IPS DF 6.9 (cell line): ENCODE data around the gene ZNF683.

ENCODE experiments used
- DNase-seq: peaks from one replicate; pipeline ENCODE4 v3.0.0-alpha.2; 2013; ENCODE audit warnings: low read depth, low spot score
- H3K27ac ChIP-seq: one replicate; pipeline ENCODE4 v1.5.1; 2013; ENCODE audit warnings: low read length, control low read depth
- H3K27me3 ChIP-seq: 2 replicates; pipeline ENCODE4 v1.6.1; 2013; ENCODE audit warnings: mild to moderate bottlenecking, low read length; ENCODE audit not compliant: control insufficient read depth, insufficient read depth
- H3K36me3 ChIP-seq: 2 replicates; pipeline ENCODE4 v1.6.1; 2013; ENCODE audit warnings: low read length; ENCODE audit not compliant: control insufficient read depth, insufficient read depth
- H3K4me1 ChIP-seq: 2 replicates; pipeline ENCODE4 v1.6.1; 2013; ENCODE audit warnings: low read length; ENCODE audit not compliant: control insufficient read depth, insufficient read depth
- H3K4me3 ChIP-seq: 2 replicates; pipeline ENCODE4 v1.5.1; 2013; ENCODE audit warnings: mild to moderate bottlenecking, low read length
- H3K9me3 ChIP-seq: 2 replicates; pipeline ENCODE4 v1.6.1; 2013; ENCODE audit warnings: low read length, inconsistent platforms; ENCODE audit not compliant: control insufficient read depth, insufficient read depth
- WGBS: extraction: QIAGEN DNeasy Blood & Tissue Kit; methylation state at CpG from one replicate; pipeline ENCODE4 v1.1.7; 2013; ENCODE audit warnings: mixed read lengths, missing lambda C conversion rate; ENCODE audit not compliant: insufficient read length, insufficient coverage; 5-methylcytosine and 5-hydroxymethylcytosine counted together

Gene ZNF683

DNA sequence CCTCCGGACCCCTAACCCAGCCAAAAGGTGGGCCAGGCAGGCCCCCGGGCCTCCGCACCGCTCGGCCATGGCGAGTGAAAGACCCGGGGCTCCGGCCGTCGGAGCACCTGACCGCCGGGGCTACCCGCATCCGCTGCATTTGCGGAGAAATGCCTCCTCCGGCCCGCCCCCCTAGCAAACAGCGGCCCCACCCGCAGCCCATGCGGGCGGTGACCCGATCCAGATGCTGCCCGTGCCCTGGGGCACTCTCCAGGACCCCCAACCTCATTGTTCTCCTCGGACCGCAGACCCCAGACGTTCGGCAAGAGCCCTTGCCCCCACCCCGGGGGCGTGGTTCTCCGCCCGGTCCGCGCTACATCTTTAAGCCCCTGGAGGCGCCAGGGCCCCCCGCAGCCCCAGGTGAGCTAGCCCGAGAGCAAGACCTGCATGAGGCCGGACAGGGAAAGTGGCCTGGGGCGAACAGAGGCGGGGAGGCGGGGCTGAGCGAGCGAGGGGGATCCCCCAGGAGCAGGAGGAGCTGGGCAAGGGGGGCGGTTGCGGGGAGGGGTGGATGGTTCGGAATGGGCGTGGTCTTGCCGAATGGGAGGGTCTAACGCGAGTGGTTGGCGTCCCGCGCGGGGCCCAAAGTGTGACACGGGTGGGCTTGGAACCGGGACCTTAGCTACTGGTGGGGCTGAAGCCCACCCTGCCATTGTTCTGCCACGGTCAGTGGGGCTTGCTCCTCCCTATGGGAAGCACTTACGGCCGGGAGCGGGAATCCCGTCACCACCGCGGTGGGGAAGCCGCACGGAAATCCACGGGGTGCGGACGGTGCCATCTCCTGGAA lies 12.4 kb downstream of the ZNF683 start:
- DNase-seq, result no peak
- peaks cover 2% of the 10 kb centered on the region; the same call in 1 of the 2 replicates for H3K4me1 ChIP-seq
- no peak overlapping the region for H3K27ac ChIP-seq
- no peaks in the 10 kb centered on the region for H3K36me3 ChIP-seq
- no CpG with 5 or more reads among the region's 67 CpGs for WGBS
- H3K27me3 ChIP-seq, result no peaks in the 10 kb centered on the region
- no peaks in the 10 kb centered on the region for H3K9me3 ChIP-seq
- peak overlapping the region; percentile 27; the same call in 1 of the 2 replicates for H3K4me3 ChIP-seq

DNA sequence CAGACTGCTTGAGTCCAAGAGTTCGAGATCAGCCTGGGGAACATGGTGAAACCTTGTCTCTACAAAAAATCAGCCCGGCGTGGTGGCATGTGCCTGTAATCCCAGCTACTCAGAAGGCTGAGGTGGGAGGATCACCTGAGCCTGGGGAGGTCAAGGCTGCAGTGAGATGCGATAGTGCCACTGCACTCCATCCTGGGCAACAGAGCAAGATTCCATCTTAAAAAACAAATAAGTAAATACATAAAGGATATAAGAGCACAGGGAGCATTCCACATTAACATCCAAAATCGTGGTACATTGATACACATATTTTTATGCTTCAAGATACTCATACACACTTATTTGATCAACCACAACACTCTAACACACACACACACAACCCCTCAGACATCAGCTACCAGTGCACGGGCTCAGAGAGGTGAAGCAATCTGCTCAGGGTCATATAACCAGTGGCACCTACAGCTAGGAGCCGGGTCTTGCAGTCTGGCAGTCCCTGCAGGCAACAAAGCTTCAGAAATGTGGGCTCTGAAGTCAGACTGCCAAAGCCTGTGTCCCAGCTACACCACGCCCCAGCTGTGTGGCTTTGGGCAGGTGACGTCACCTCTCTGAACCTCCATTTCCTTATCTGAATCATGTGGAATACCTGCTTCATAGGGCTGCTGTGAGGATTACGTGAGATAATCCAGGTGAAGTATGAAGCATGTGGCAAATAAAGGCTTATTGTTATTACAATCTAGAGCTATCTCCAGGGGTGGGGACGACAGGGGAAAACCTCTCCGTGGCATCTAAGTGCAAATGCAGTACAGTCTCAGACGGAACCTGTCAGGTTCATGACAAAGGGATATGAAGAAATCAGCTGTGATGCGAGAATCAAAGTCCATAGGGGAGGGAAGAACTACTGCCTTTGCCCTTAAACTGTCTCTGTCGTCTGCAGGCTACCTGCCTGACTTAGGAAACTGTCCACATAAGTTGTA lies 13.9 kb downstream of the ZNF683 start:
- no peak overlapping the region for H3K4me3 ChIP-seq
- WGBS, result no CpG with 5 or more reads among the region's 15 CpGs
- no peaks in the 10 kb centered on the region for H3K9me3 ChIP-seq
- peaks cover 2% of the 10 kb centered on the region; the same call in 1 of the 2 replicates for H3K4me1 ChIP-seq
- no peak overlapping the region for H3K27ac ChIP-seq
- no peak for DNase-seq
- H3K27me3 ChIP-seq, result no peaks in the 10 kb centered on the region
- no peaks in the 10 kb centered on the region for H3K36me3 ChIP-seq

DNA sequence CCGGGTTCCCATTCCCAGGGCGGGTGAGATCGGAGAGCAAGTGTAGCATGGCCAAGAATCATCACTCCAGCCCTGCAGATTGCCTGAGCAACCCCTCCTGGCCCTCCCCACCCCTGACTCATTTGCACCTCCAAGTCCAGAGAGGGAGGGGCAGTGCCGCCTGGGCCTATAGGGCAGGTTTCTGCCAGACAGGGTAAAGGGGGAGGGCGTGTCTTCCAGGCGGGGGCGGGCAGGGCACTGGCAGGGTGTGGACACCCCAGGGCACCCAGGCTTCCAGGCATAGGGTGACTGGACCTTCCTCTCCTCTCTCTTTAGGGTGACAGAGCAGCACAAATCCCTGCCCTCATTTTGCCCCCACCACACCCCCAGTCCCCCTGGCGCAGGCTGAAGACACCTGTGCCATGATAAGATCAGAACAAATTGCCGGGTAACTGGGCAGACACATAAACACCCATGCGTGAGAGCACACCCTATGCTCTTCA lies 15.4 kb downstream of the ZNF683 start:
- no CpG with 5 or more reads among the region's 10 CpGs for WGBS
- Histone ChIP-seq H3K27ac (no peak overlapping the region), H3K4me1 (peaks cover 2% of the 10 kb centered on the region; the same call in 1 of the 2 replicates), H3K27me3 (no peaks in the 10 kb centered on the region), H3K36me3 (no peaks in the 10 kb centered on the region), H3K9me3 (no peaks in the 10 kb centered on the region), H3K4me3 (no peak overlapping the region)
- no peak for DNase-seq

DNA sequence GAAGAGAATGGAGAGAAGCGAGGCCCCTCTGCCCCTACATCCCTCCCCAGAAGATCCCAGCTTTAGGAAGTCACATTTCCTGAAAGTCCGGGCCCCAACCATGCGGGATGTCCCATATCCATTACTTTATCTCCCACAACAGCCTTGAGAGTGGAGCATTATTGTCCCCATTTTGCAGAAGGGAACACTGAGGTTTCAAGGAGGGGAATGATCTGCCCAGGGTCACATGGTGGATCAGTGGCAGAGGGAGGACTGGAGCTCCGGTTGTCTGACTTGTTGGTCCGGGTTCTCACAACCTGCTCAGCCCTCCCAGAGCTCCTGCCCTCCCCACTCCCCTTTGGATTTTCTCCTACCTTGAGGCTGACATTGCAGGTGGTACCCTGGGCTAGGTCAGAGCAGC lies 16.4 kb downstream of the ZNF683 start:
- Histone ChIP-seq H3K27ac (no peak overlapping the region), H3K4me3 (no peak overlapping the region), H3K36me3 (no peaks in the 10 kb centered on the region), H3K9me3 (no peaks in the 10 kb centered on the region), H3K4me1 (peaks cover 2% of the 10 kb centered on the region; the same call in 1 of the 2 replicates), H3K27me3 (no peaks in the 10 kb centered on the region)
- DNase-seq, result no peak
- WGBS, result no CpG with 5 or more reads among the region's 5 CpGs

DNA sequence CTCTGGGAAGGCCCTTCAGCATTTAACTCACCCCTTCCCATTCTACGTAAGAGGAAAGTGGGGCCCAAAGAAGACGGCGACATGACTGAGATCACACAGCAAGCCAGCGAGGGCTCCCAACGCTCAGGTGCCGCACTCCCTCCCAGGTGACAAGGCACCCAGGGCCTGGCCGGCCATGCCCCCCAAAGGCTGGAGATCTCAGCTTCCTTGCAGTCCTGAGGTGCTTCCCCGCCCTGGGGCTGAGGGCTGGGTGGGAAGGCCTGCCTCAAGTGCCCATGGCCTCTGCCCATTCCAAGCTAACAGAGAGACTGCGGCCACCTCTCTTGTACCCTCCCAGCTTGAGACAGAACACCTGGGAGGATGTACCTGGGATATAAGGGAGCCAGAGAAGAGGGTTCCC lies 17.6 kb downstream of the ZNF683 start:
- H3K27me3 ChIP-seq, result no peaks in the 10 kb centered on the region
- no CpG with 5 or more reads among the region's 9 CpGs for WGBS
- no peaks in the 10 kb centered on the region for H3K9me3 ChIP-seq
- no peaks in the 10 kb centered on the region for H3K36me3 ChIP-seq
- no peak overlapping the region for H3K27ac ChIP-seq
- no peak overlapping the region for H3K4me3 ChIP-seq
- peaks cover 9% of the 10 kb centered on the region for H3K4me1 ChIP-seq
- DNase-seq, result no peak

DNA sequence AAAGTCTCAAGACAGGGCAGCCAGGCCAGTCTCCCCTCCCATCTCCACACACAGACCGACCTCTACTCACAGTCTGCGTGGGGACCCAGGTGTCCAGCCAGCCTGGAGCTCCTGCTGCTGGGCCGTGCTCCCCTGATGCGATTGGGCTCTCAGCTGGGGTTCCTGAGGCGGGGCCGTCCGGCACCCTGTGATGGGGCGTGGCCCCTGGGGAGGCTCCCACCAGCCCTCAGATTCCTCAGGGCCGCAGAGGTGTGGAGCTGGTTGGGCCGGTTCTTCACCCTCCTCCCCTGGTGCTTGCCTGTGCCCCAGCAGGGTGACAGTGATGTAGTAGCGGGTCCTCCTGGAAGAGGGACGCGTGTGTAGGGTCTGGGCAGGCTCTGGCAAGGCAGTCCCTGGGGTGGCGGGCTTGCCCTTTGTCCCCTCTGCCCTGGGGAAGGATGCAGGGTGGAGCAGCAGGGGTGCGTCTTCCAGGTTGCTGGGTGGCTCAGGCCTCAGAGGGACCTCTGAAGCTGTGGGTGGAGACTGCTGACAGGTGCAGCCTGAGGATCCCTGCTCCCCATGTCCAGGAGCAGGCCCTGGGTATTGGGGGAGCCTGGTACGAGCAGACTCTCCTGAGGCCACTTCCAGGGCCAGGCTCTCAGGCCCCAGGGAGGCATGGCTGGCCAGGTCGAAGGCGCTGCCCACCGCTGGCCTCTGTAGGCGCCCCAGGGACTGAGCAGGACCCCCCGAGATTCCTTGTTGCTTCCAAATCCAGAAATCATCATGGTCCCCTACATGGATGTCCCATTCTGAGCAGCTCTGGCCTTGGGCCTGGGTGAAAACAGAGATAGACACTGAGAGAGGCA lies 18.4 kb downstream of the ZNF683 start, which contains the start of gene CRYBG2:
Gene CRYBG2 (minus strand): TSS at position 155 of the 845 bp plus-strand sequence. CDS start 7,473 bp downstream, outside the sequence.
- H3K4me1 ChIP-seq, result peaks cover 9% of the 10 kb centered on the region
- no peaks in the 10 kb centered on the region for H3K27me3 ChIP-seq
- no peaks in the 10 kb centered on the region for H3K9me3 ChIP-seq
- WGBS, result no CpG with 5 or more reads among the region's 21 CpGs
- no peaks in the 10 kb centered on the region for H3K36me3 ChIP-seq
- no peak within 1 kb of the TSS for H3K4me3 ChIP-seq
- DNase-seq, result no peak
- no peak within 1 kb of the TSS for H3K27ac ChIP-seq

DNA sequence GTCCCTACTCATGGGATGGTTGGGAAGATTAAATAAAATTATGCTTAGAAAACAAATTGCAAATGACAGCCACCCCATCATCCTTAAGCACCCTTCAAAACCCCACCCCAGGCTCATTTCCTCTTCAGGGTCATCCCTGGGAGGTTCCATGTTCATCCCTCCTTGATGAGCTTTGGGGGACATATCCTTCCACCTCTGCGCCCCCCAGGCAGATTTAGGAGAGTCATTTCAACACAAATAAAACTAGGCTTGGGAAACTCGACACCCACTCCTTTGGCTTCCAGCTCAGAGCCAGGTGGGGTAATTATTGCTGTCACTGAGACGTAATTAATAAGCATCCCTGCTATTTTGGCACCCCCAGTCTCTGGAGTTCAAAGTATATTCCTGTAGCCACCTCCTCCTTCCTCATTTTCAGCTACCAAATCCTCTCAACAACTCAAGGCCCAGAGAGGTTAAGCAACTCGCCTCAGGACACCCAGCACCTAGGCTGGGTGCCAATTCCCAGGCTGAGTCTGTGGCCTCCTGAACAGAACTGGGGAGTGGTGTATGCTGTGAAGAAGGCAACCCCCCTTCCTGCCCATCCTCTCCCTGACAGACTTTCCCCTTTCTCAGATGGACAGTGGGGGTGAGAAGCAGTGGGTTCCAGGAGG lies 19.2 kb downstream of the ZNF683 start:
- DNase-seq, result no peak
- no peaks in the 10 kb centered on the region for H3K36me3 ChIP-seq
- no peak overlapping the region for H3K4me3 ChIP-seq
- H3K27me3 ChIP-seq, result no peaks in the 10 kb centered on the region
- WGBS, result no CpG with 5 or more reads among the region's 4 CpGs
- H3K9me3 ChIP-seq, result no peaks in the 10 kb centered on the region
- no peak overlapping the region for H3K27ac ChIP-seq
- H3K4me1 ChIP-seq, result peaks cover 7% of the 10 kb centered on the region

DNA sequence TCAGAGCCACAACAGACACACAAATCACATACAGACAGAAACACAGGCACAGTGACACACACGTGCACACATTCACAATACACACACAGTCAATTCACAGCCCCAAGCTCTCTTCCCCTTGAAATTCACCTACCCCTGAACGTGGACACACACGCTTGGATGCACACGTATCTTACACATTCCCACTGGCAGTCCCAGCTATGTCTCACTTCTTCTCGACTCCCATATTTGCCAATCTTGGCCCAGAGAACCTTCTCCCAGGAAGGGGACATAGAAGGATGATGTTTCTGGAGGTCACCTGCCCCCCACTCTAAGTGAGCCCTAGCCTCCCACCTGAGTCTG lies 20.2 kb downstream of the ZNF683 start:
- H3K9me3 ChIP-seq, result no peaks in the 10 kb centered on the region
- no peak overlapping the region for H3K27ac ChIP-seq
- WGBS, result no CpG with 5 or more reads among the region's 5 CpGs
- no peak overlapping the region for H3K4me3 ChIP-seq
- DNase-seq, result no peak
- H3K27me3 ChIP-seq, result no peaks in the 10 kb centered on the region
- H3K4me1 ChIP-seq, result peaks cover 7% of the 10 kb centered on the region
- no peaks in the 10 kb centered on the region for H3K36me3 ChIP-seq

DNA sequence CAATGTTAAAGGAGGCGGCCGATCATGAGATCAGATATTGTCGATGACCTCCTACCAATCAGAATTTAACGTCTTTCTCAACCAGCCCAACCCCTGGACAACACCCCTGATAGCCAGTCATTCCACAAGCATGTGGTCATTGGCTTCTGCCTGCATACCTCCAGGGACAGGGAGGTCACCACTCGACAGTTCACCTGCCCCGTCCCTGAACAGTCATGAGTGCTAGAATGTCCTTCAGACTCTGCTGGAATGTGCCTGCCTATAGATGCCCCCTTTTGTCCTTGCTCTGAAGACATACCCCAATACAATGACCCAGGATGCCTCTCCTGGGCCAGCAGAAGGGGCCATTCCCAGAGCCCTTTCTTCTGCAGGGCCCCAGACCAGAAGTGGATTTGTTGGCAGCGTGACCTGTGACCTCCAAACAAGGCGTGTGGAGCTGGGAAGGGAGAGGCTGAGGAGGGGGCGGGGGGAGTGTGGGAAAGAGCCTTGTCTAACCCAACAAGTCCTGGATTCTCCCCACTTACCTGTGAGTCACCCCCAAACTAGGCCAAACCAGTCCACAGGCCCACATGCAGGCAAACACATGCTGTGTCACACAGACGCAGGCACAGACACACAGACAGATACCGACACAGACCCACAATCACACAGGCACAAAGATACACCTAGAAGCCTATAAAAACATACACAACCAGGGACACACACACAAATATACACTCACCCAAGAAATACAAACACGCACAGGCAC lies 20.8 kb downstream of the ZNF683 start:
- DNase-seq, result no peak
- Histone ChIP-seq H3K4me3 (no peak overlapping the region), H3K4me1 (peaks cover 7% of the 10 kb centered on the region), H3K9me3 (no peaks in the 10 kb centered on the region), H3K27me3 (no peaks in the 10 kb centered on the region), H3K36me3 (no peaks in the 10 kb centered on the region), H3K27ac (no peak overlapping the region)
- WGBS, result no CpG with 5 or more reads among the region's 12 CpGs
